ENCODE measurements around the gene LYPD8. TPM values are rescaled to one million over a fixed set of nuclear protein-coding genes. Genes with fewer than 3 reads are reported as not detected.

The LYPD8 gene
- total RNA-seq, 1 experiment from 2014 or later = not detected

- CTCF ChIA-PET = interaction anchor here (0.6 to 1.2 kb wide), 4 partner anchors 10 to 125 kb away, joined by 3 to 4 read pairs (median 4); no protein-coding TSS in a partner anchor
- TF ChIP-seq CTCF (IDR thresholded peaks at IDR 0.05; ENCODE audit: unreplicated experiment) = no peak
- intact Hi-C loops (cut with micrococcal nuclease) = no loop called here
- peaks cover 9% of the 10 kb centered on the region for H3K4me1 Mint-ChIP-seq (ENCODE audit: insufficient read depth, unreplicated experiment)
- H3K27me3 Mint-ChIP-seq (ENCODE audit: insufficient read depth, unreplicated experiment) = no peaks in the 10 kb centered on the region
- no peak overlapping the region for H3K27ac Mint-ChIP-seq (ENCODE audit: low read depth, unreplicated experiment)
- no peak overlapping the region for H3K4me3 Mint-ChIP-seq (ENCODE audit: unreplicated experiment)
- POLR2A ChIA-PET = no interaction called here
- no TSS peak for BruUV-seq (replicated peaks)
- peaks cover 6% of the 10 kb centered on the region for H3K36me3 Mint-ChIP-seq (ENCODE audit: insufficient read depth, unreplicated experiment)
- H3K9me3 Mint-ChIP-seq (ENCODE audit: unreplicated experiment) = no peaks in the 10 kb centered on the region
- no peak for DNase-seq (ENCODE audit: unreplicated experiment)
Measured at GRCh38 chr1:248748211-248748610, 7.3 kb downstream of the LYPD8 start.

GRCh38 chr1:248740876-248741275 is 14.7 kb downstream of the LYPD8 start:
- H3K27ac Mint-ChIP-seq (ENCODE audit: low read depth, unreplicated experiment) = no peak overlapping the region
- H3K27me3 Mint-ChIP-seq (ENCODE audit: insufficient read depth, unreplicated experiment) = no peaks in the 10 kb centered on the region
- no peaks in the 10 kb centered on the region for H3K36me3 Mint-ChIP-seq (ENCODE audit: insufficient read depth, unreplicated experiment)
- no peak overlapping the region for H3K4me3 Mint-ChIP-seq (ENCODE audit: unreplicated experiment)
- ChIA-PET POLR2A (no interaction called here), CTCF (no interaction called here)
- H3K9me3 Mint-ChIP-seq (ENCODE audit: unreplicated experiment) = no peaks in the 10 kb centered on the region
- BruUV-seq (replicated peaks) = no TSS peak
- TF ChIP-seq CTCF (IDR thresholded peaks at IDR 0.05; ENCODE audit: unreplicated experiment) = no peak
- no peaks in the 10 kb centered on the region for H3K4me1 Mint-ChIP-seq (ENCODE audit: insufficient read depth, unreplicated experiment)
- intact Hi-C loops (cut with micrococcal nuclease) = no loop called here
- DNase-seq (ENCODE audit: unreplicated experiment) = no peak

- Mint-ChIP-seq H3K9me3 (ENCODE audit: unreplicated experiment) (peaks cover 10% of the 10 kb centered on the region), H3K36me3 (ENCODE audit: insufficient read depth, unreplicated experiment) (no peaks in the 10 kb centered on the region), H3K27me3 (ENCODE audit: insufficient read depth, unreplicated experiment) (no peaks in the 10 kb centered on the region), H3K4me3 (ENCODE audit: unreplicated experiment) (no peak overlapping the region), H3K4me1 (ENCODE audit: insufficient read depth, unreplicated experiment) (no peaks in the 10 kb centered on the region), H3K27ac (ENCODE audit: low read depth, unreplicated experiment) (no peak overlapping the region)
- intact Hi-C loops (cut with micrococcal nuclease) = no loop called here
- no peak for TF ChIP-seq CTCF (IDR thresholded peaks at IDR 0.05; ENCODE audit: unreplicated experiment)
- ChIA-PET CTCF (interaction anchor here (0.5 to 1.1 kb wide), 5 partner anchors 9 to 1433 kb away, joined by 3 to 4 read pairs (median 3); partner anchors contain the start of gene OR14I1), POLR2A (interaction anchor here (0.7 kb wide), 1 partner anchor 86 kb away, joined by 3 read pairs; the partner anchor contains the start of gene SH3BP5L)
- DNase-seq (ENCODE audit: unreplicated experiment) = no peak
- no TSS peak for BruUV-seq (replicated peaks)
Measured at GRCh38 chr1:248739572-248740205, 15.9 kb downstream of the LYPD8 start.

- no TSS peak for BruUV-seq (replicated peaks)
- Mint-ChIP-seq H3K4me1 (ENCODE audit: insufficient read depth, unreplicated experiment) (no peaks in the 10 kb centered on the region), H3K4me3 (ENCODE audit: unreplicated experiment) (no peak overlapping the region), H3K27ac (ENCODE audit: low read depth, unreplicated experiment) (no peak overlapping the region), H3K9me3 (ENCODE audit: unreplicated experiment) (peaks cover 17% of the 10 kb centered on the region), H3K36me3 (ENCODE audit: insufficient read depth, unreplicated experiment) (no peaks in the 10 kb centered on the region), H3K27me3 (ENCODE audit: insufficient read depth, unreplicated experiment) (no peaks in the 10 kb centered on the region)
- intact Hi-C loops (cut with micrococcal nuclease) = no loop called here
- CTCF ChIA-PET = interaction anchor here (0.9 kb wide), 1 partner anchor 34 kb away, joined by 3 read pairs; no protein-coding TSS in a partner anchor
- DNase-seq (ENCODE audit: unreplicated experiment) = no peak
- POLR2A ChIA-PET = no interaction called here
- no peak for TF ChIP-seq CTCF (IDR thresholded peaks at IDR 0.05; ENCODE audit: unreplicated experiment)
Measured at GRCh38 chr1:248737457-248737856, 18.1 kb downstream of the LYPD8 start.

Data from MCF 10A (cell line).